Heart left ventricle (tissue), 13 donors: ENCODE data around the gene RHOH.

Experiments used
- POLR2A ChIP-seq, 2 donors: fragments of 450-650 bp; IDR thresholded peaks; one replicate each; pipeline ENCODE4 v1.6.1; 2017; ENCODE audit warnings: antibody characterized with exemption in 2 of 2, mild to moderate bottlenecking in 2 of 2, moderate library complexity in 2 of 2
- TF ChIP-seq, protein P1 (sequence below), 12 donors: fragments of 200-600 bp; sonication (generic) in 4 of 12; IDR thresholded peaks; one replicate each; pipeline versions ENCODE4 v1.5.0 to v1.8.0; 2018 to 2022; ENCODE audit warnings: antibody characterized with exemption in 12 of 12, mild to moderate bottlenecking in 5 of 12
- donor health status: ischemic (EF 13 %, LVEDD 7.1; RV severe dilation, severe dysfunction).
- donor health status: DM: no; HTN: yes; CAD: no.
- donor health status: DM: no; HTN: no; CAD: no.
- donor health status: ischemic (EF 25% LVEDD 6.9; RV normal size, moderate dysfunction).
- donor health status: ischemic (EF 25% LVEDD 5.7; RV mildly dilated, moderate dysfunction).
- donor health status: ischemic (EF 35%, LVEDD 5.7; RV mildly dilated, moderate dysfunction).
- donor health status: nonischemic (EF 11% LVEDD 7.7; RV severe dilation, severe dysfunction).
- donor health status: DM: yes; HTN: yes; CAD: no.
- donor health status: PGD.
- donor health status: ischemic (EF 29% LVEDD 5.4; RV normal size, mild dysfunction).
- donor health status: nonischemic (EF 23%, LVEDD 6.1; RV moderate dilation, normal function).

GRCh38 chr4:40212674-40213527 lies 16.1 kb downstream of the RHOH start:
- TF ChIP-seq, protein P1, sequence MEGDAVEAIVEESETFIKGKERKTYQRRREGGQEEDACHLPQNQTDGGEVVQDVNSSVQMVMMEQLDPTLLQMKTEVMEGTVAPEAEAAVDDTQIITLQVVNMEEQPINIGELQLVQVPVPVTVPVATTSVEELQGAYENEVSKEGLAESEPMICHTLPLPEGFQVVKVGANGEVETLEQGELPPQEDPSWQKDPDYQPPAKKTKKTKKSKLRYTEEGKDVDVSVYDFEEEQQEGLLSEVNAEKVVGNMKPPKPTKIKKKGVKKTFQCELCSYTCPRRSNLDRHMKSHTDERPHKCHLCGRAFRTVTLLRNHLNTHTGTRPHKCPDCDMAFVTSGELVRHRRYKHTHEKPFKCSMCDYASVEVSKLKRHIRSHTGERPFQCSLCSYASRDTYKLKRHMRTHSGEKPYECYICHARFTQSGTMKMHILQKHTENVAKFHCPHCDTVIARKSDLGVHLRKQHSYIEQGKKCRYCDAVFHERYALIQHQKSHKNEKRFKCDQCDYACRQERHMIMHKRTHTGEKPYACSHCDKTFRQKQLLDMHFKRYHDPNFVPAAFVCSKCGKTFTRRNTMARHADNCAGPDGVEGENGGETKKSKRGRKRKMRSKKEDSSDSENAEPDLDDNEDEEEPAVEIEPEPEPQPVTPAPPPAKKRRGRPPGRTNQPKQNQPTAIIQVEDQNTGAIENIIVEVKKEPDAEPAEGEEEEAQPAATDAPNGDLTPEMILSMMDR (IDR thresholded peaks at IDR 0.05) = no peak
- no peak for TF ChIP-seq POLR2A (IDR thresholded peaks at IDR 0.05)
